HEK293 (cell line): ENCODE measurements around the gene CMC1.
"Not testable (repeated sequence)": the region's sequence is repeated elsewhere in the genome, so short reads cannot be mapped to it uniquely, and the experiment has no call there.

ENCODE experiments used
- CTCF ChIA-PET: fragments of 350-600 bp; formaldehyde crosslinking; extraction: SDS; loops from one replicate; lab custom pipeline; 2021; ENCODE audit warnings: antibody characterized with exemption; lab: Yijun Ruan, JAX
- POLR2A ChIA-PET: fragments of 300-600 bp; formaldehyde crosslinking; extraction: SDS; loops from one replicate; lab custom pipeline; 2020; ENCODE audit warnings: antibody characterized with exemption, inconsistent platforms; lab: Yijun Ruan, JAX
- H3K27ac ChIP-seq: fragments of 200-500 bp; sonication (Bioruptor generic); 2 replicates; pipeline ENCODE4 v1.5.1; 2014; ENCODE audit warnings: low read depth, low read length, control low read depth, inconsistent platforms; ENCODE audit errors: extremely low read depth
- H3K36me3 ChIP-seq, 2 experiments: fragments of 200-500 bp in 1 of 2; sonication (Bioruptor generic) in 1 of 2; 1 replicate in 1 of 2; 2 replicates in 1 of 2; pipeline ENCODE4 v1.5.1; 2014 to 2017; ENCODE audit warnings: inconsistent platforms in 2 of 2, low read length in 2 of 2; ENCODE audit not compliant: control insufficient read depth in 2 of 2, insufficient read depth in 1 of 2
- H3K4me1 ChIP-seq: fragments of 200-500 bp; sonication (Bioruptor generic); 2 replicates; pipeline ENCODE4 v1.5.1; 2014; ENCODE audit warnings: mild to moderate bottlenecking, low read length, inconsistent platforms; ENCODE audit not compliant: control insufficient read depth, insufficient read depth
- H3K4me3 ChIP-seq: 2 replicates; pipeline ENCODE4 v1.5.1; 2011; ENCODE audit warnings: low read depth, mild to moderate bottlenecking, control low read depth, low read length, moderate library complexity
- H3K9me3 ChIP-seq: fragments of 200-500 bp; sonication (Bioruptor generic); 2 replicates; pipeline ENCODE4 v1.5.1; 2014; ENCODE audit warnings: low read depth, low read length, inconsistent platforms; ENCODE audit not compliant: control insufficient read depth, insufficient read depth
- RBAK ChIP-seq: fragments of 450-650 bp; formaldehyde crosslinking; IDR thresholded peaks from 2 replicates; pipeline ENCODE4 v1.5.1; 2016; ENCODE audit warnings: missing biosample characterization, missing genetic modification characterization
- SETDB1 ChIP-seq: IDR thresholded peaks from one replicate; pipeline ENCODE4 v1.6.1; 2017; ENCODE audit warnings: mild to moderate bottlenecking, low read length, moderate library complexity, mixed read lengths; ENCODE audit not compliant: insufficient read length
- TCF7L2 ChIP-seq: IDR thresholded peaks from 2 replicates; pipeline ENCODE4 v1.6.1; 2011; ENCODE audit warnings: low read depth, mild to moderate bottlenecking, inconsistent platforms, low read length, moderate library complexity, borderline replicate concordance
- TSHZ1 ChIP-seq: fragments of 450-650 bp; formaldehyde crosslinking; IDR thresholded peaks from 2 replicates; pipeline ENCODE4 v1.5.1; 2016; ENCODE audit warnings: missing biosample characterization, missing genetic modification characterization, borderline replicate concordance
- ZBTB10 ChIP-seq: fragments of 450-650 bp; formaldehyde crosslinking; IDR thresholded peaks from 2 replicates; pipeline ENCODE4 v1.5.1; 2016; ENCODE audit warnings: missing biosample characterization, missing genetic modification characterization
- ZNF140 ChIP-seq: fragments of 450-650 bp; formaldehyde crosslinking; IDR thresholded peaks from 2 replicates; pipeline ENCODE4 v1.5.1; 2016; ENCODE audit warnings: missing biosample characterization, missing genetic modification characterization
- ZNF146 ChIP-seq: fragments of 450-650 bp; formaldehyde crosslinking; IDR thresholded peaks from 2 replicates; pipeline ENCODE4 v1.5.1; 2016; ENCODE audit warnings: missing biosample characterization, missing genetic modification characterization
- ZNF280D ChIP-seq: fragments of 450-650 bp; formaldehyde crosslinking; IDR thresholded peaks from 2 replicates; pipeline ENCODE4 v1.5.1; 2016; ENCODE audit warnings: missing biosample characterization, missing genetic modification characterization
- ZNF311 ChIP-seq: fragments of 450-650 bp; formaldehyde crosslinking; IDR thresholded peaks from 2 replicates; pipeline ENCODE4 v1.5.1; 2017; ENCODE audit warnings: missing biosample characterization, missing genetic modification characterization, borderline replicate concordance
- ZNF354C ChIP-seq: fragments of 450-650 bp; formaldehyde crosslinking; IDR thresholded peaks from 2 replicates; pipeline ENCODE4 v1.5.1; 2016; ENCODE audit warnings: missing biosample characterization, missing genetic modification characterization, low read depth, borderline replicate concordance
- ZNF529 ChIP-seq: fragments of 450-650 bp; formaldehyde crosslinking; IDR thresholded peaks from 2 replicates; pipeline ENCODE4 v1.5.1; 2017; ENCODE audit warnings: missing genetic modification characterization, missing biosample characterization; ENCODE audit not compliant: insufficient replicate concordance
- ZNF610 ChIP-seq: fragments of 450-650 bp; formaldehyde crosslinking; IDR thresholded peaks from 2 replicates; pipeline ENCODE4 v1.5.1; 2016; ENCODE audit warnings: missing biosample characterization, missing genetic modification characterization, borderline replicate concordance
- ZNF670 ChIP-seq: fragments of 450-650 bp; formaldehyde crosslinking; IDR thresholded peaks from 2 replicates; pipeline ENCODE4 v1.5.1; 2016; ENCODE audit warnings: missing biosample characterization, missing genetic modification characterization, low read depth
- ZSCAN5A ChIP-seq: fragments of 450-650 bp; formaldehyde crosslinking; IDR thresholded peaks from 2 replicates; pipeline ENCODE4 v1.5.1; 2016; ENCODE audit warnings: missing biosample characterization, missing genetic modification characterization
- TF ChIP-seq, protein P1 (sequence below): fragments of 450-650 bp; formaldehyde crosslinking; conservative IDR thresholded peaks from 2 replicates; pipeline ENCODE4 v1.5.1; 2016; ENCODE audit warnings: low read depth, missing biosample characterization, missing genetic modification characterization

CMC1 gene

GRCh38 chr3:28269884-28270283 lies 28.5 kb downstream of the CMC1 start:
- POLR2A ChIA-PET, H3K9me3 ChIP-seq, H3K4me1 ChIP-seq, H3K27ac ChIP-seq, H3K4me3 ChIP-seq, CTCF ChIA-PET: not testable (repeated sequence)
- peak; percentile 61 for TF ChIP-seq ZNF146 (tag by site-specific recombination)
- H3K36me3 ChIP-seq, result peaks cover 0 to 15% of the 10 kb centered on the region in 2 experiments; a peak in 1 of 3 replicates

- POLR2A ChIA-PET, result no interaction called here
- CTCF ChIA-PET, result no interaction called here
- H3K27ac ChIP-seq, result no peak overlapping the region
- peaks cover 0 to 12% of the 10 kb centered on the region in 2 experiments; a peak in 1 of 3 replicates for H3K36me3 ChIP-seq
- TF ChIP-seq ZNF670 (tag by site-specific recombination), result no peak
- TF ChIP-seq ZSCAN5A, result no peak
- TF ChIP-seq TSHZ1 (tag by site-specific recombination), result no peak
- peak; percentile 75 for TF ChIP-seq SETDB1
- TF ChIP-seq ZNF311, result no peak
- peak; percentile 73 for TF ChIP-seq ZNF529
- no peak for TF ChIP-seq ZNF354C (tag by site-specific recombination)
- no peaks in the 10 kb centered on the region for H3K4me1 ChIP-seq
- no peak overlapping the region for H3K4me3 ChIP-seq
- no peaks in the 10 kb centered on the region for H3K9me3 ChIP-seq
Observed at GRCh38 chr3:28273837-28274236, 32.4 kb downstream of the CMC1 start.

GRCh38 chr3:28278918-28279317 lies 37.5 kb downstream of the CMC1 start:
- Histone ChIP-seq H3K4me1 (peaks cover 2% of the 10 kb centered on the region; the same call in 1 of the 2 replicates), H3K27ac (no peak overlapping the region), H3K4me3 (no peak overlapping the region), H3K9me3 (no peaks in the 10 kb centered on the region), H3K36me3 (peaks cover 0 to 7% of the 10 kb centered on the region in 2 experiments; a peak in 1 of 3 replicates)
- ChIA-PET POLR2A (no interaction called here), CTCF (no interaction called here)
- TF ChIP-seq ZNF146 (tag by site-specific recombination) (no peak), ZNF280D (tag by site-specific recombination) (no peak), ZNF140 (tag by site-specific recombination) (no peak), ZBTB10 (tag by site-specific recombination) (no peak), TCF7L2 (no peak), RBAK (no peak), ZNF610 (no peak)
- TF ChIP-seq, protein P1, sequence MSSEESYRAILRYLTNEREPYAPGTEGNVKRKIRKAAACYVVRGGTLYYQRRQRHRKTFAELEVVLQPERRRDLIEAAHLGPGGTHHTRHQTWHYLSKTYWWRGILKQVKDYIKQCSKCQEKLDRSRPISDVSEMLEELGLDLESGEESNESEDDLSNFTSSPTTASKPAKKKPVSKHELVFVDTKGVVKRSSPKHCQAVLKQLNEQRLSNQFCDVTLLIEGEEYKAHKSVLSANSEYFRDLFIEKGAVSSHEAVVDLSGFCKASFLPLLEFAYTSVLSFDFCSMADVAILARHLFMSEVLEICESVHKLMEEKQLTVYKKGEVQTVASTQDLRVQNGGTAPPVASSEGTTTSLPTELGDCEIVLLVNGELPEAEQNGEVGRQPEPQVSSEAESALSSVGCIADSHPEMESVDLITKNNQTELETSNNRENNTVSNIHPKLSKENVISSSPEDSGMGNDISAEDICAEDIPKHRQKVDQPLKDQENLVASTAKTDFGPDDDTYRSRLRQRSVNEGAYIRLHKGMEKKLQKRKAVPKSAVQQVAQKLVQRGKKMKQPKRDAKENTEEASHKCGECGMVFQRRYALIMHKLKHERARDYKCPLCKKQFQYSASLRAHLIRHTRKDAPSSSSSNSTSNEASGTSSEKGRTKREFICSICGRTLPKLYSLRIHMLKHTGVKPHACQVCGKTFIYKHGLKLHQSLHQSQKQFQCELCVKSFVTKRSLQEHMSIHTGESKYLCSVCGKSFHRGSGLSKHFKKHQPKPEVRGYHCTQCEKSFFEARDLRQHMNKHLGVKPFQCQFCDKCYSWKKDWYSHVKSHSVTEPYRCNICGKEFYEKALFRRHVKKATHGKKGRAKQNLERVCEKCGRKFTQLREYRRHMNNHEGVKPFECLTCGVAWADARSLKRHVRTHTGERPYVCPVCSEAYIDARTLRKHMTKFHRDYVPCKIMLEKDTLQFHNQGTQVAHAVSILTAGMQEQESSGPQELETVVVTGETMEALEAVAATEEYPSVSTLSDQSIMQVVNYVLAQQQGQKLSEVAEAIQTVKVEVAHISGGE (tag by site-specific recombination), result no peak
